Thoracic aorta (tissue), 2 donors: Measurements from ENCODE around the gene CCDC148. TPM values are rescaled to one million over a fixed set of nuclear protein-coding genes. Genes with fewer than 3 reads are reported as not detected.

ENCODE experiments used
- ATAC-seq: fragments of 150-250 bp; one replicate; pipeline ENCODE4 v1.8.0; 2017; ENCODE audit warnings: low read depth; ENCODE audit not compliant: insufficient number of reproducible peaks, low FRiP score
- DNase-seq: peaks from one replicate; pipeline ENCODE4 v3.0.0-alpha.2; 2020; ENCODE audit warnings: low spot score
- H3K27ac ChIP-seq, 2 donors: fragments of 200-600 bp; sonication (generic); 1 replicate in 1 of 2; 2 replicates in 1 of 2; pipeline ENCODE4 v1.5.1; 2016; ENCODE audit warnings: mild to moderate bottlenecking in 2 of 2, moderate library complexity in 2 of 2
- H3K27me3 ChIP-seq: fragments of 200-600 bp; sonication (generic); replicated peaks from 2 replicates; pipeline ENCODE4 v1.6.0; 2016; ENCODE audit warnings: mild to moderate bottlenecking; ENCODE audit not compliant: insufficient read depth
- H3K36me3 ChIP-seq: fragments of 200-600 bp; sonication (generic); one replicate; pipeline ENCODE4 v1.5.1; 2016
- H3K4me1 ChIP-seq, 2 donors: fragments of 200-600 bp; sonication (generic); 1 replicate in 1 of 2; 2 replicates in 1 of 2; pipeline versions ENCODE4 v1.5.1 to v1.6.0; 2016; ENCODE audit warnings: low read depth in 2 of 2, mild to moderate bottlenecking in 1 of 2; ENCODE audit not compliant: control insufficient read depth in 1 of 2
- H3K4me3 ChIP-seq: fragments of 200-600 bp; sonication (generic); 2 replicates; pipeline ENCODE4 v1.5.1; 2016; ENCODE audit warnings: mild to moderate bottlenecking
- H3K9me3 ChIP-seq: fragments of 200-600 bp; sonication (generic); 2 replicates; pipeline ENCODE4 v1.5.1; 2016
- total RNA-seq, 2 donors: library from RNA; depleted of rRNA; stranded (reverse); fragments of >200 nt; gene quantifications; one replicate each; pipeline versions ENCODE4 v1.1.0 to v1.2.3, GENCODE V29; 2016
- TF ChIP-seq, protein P1 (sequence below): fragments of 200-600 bp; sonication (generic); IDR thresholded peaks from one replicate; pipeline ENCODE4 v1.5.1; 2019; ENCODE audit warnings: antibody characterized with exemption

The CCDC148 gene
- total RNA-seq, 2 donors from 2014 or later, result 0.71 TPM; not detected in 1

DNA sequence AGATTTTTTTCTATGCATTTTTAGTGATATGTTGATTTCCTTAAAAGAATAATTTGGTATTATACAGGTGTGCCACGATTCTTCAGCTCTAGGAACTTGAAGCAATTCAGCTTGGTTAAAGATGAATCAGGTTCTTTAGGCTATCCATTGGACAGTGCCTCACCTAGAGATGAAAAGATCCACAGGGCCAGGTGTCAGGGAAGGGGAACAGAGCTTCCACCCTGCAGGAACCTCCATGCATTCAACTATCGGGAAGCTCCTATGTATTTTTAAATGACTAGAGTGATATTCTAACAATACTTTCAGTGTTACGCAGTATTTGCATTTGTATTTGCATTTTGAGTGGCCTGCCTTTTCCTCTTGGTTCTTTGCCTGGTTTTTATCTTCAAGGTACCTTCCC, 40.4 kb upstream of the CCDC148 start:
- TF ChIP-seq, protein P1, sequence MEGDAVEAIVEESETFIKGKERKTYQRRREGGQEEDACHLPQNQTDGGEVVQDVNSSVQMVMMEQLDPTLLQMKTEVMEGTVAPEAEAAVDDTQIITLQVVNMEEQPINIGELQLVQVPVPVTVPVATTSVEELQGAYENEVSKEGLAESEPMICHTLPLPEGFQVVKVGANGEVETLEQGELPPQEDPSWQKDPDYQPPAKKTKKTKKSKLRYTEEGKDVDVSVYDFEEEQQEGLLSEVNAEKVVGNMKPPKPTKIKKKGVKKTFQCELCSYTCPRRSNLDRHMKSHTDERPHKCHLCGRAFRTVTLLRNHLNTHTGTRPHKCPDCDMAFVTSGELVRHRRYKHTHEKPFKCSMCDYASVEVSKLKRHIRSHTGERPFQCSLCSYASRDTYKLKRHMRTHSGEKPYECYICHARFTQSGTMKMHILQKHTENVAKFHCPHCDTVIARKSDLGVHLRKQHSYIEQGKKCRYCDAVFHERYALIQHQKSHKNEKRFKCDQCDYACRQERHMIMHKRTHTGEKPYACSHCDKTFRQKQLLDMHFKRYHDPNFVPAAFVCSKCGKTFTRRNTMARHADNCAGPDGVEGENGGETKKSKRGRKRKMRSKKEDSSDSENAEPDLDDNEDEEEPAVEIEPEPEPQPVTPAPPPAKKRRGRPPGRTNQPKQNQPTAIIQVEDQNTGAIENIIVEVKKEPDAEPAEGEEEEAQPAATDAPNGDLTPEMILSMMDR, result no peak
- DNase-seq (no peak), ATAC-seq (no peak)
- Histone ChIP-seq H3K27me3 (no peaks in the 10 kb centered on the region), H3K4me3 (no peak overlapping the region), H3K9me3 (no peaks in the 10 kb centered on the region), H3K27ac (no peak overlapping the region), H3K4me1 (peaks cover 10 to 15% of the 10 kb centered on the region in 2 donors), H3K36me3 (no peaks in the 10 kb centered on the region)

DNA sequence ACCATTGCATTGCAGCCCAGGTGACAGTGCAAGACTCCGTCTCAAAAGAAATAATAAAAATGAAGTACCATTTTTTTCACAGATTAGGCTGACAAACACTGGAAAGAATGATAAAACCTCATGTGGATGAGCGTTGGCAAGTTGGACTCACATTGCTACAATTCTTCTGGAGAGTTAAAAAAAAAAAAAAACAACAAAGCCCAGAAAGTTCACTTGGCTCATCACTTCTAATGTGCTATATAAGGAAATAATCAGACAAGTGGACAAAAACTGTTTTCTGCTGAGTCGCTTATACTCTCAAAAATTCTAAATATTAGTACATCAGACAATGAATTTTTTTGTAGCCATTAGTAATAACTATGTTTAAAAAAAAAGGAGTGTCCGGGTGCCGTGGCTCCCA, 38.6 kb upstream of the CCDC148 start:
- no peak overlapping the region for H3K4me3 ChIP-seq
- DNase-seq (no peak), ATAC-seq (no peak)
- peaks cover under 1 to 10% of the 10 kb centered on the region in 2 donors for H3K4me1 ChIP-seq
- no peaks in the 10 kb centered on the region for H3K36me3 ChIP-seq
- TF ChIP-seq, protein P1, result no peak
- no peaks in the 10 kb centered on the region for H3K27me3 ChIP-seq
- no peaks in the 10 kb centered on the region for H3K9me3 ChIP-seq
- H3K27ac ChIP-seq, result no peak overlapping the region

DNA sequence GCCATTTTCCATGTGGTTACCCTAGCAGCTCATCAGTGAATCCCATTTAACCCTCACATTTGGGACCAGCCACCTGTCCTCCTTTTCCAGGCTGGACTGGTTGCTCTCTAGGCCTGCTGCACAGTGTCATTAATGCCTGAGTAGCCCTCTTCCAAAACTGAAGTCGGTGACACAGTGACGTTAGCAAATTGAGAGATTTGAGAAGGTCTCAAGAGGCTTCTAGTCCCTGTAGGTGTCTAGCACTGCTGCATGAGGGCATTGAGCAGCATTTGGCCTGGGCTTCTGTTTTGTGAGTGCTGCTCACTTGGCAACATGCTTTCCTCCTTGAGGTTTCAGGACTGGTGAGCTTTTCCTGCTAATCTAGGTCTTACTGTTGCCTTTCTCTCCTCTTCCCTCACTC, 36.9 kb upstream of the CCDC148 start:
- no peak overlapping the region for H3K27ac ChIP-seq
- ATAC-seq, result no peak
- no peaks in the 10 kb centered on the region for H3K36me3 ChIP-seq
- no peak for DNase-seq
- H3K9me3 ChIP-seq, result no peaks in the 10 kb centered on the region
- no peaks in the 10 kb centered on the region for H3K27me3 ChIP-seq
- TF ChIP-seq, protein P1, result no peak
- no peak overlapping the region for H3K4me3 ChIP-seq
- peaks cover 6 to 12% of the 10 kb centered on the region in 2 donors for H3K4me1 ChIP-seq

DNA sequence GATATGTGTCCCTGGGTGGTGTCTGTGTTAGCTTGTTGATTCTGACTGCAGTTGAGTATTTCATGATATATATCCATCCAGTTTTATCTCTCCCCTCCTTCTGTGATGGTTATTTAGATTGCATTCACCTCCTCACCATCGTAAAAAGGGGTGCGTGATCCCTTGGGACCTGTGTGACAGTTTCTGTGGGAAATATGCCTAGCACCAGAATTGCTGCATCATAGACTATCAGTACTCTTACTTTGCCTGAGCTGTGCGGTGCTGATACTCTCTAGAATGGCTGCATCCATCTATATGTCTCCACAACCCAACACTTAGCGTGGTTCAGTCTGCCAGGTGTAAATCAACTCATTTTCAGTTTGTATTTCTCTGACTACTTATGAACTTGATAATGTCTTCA, 34.5 kb upstream of the CCDC148 start:
- H3K9me3 ChIP-seq, result no peaks in the 10 kb centered on the region
- no peaks in the 10 kb centered on the region for H3K27me3 ChIP-seq
- TF ChIP-seq, protein P1, result no peak
- H3K4me3 ChIP-seq, result no peak overlapping the region
- peaks cover 22 to 23% of the 10 kb centered on the region in 2 donors for H3K4me1 ChIP-seq
- no peak overlapping the region for H3K27ac ChIP-seq
- H3K36me3 ChIP-seq, result no peaks in the 10 kb centered on the region
- ATAC-seq, result no peak
- DNase-seq, result no peak

DNA sequence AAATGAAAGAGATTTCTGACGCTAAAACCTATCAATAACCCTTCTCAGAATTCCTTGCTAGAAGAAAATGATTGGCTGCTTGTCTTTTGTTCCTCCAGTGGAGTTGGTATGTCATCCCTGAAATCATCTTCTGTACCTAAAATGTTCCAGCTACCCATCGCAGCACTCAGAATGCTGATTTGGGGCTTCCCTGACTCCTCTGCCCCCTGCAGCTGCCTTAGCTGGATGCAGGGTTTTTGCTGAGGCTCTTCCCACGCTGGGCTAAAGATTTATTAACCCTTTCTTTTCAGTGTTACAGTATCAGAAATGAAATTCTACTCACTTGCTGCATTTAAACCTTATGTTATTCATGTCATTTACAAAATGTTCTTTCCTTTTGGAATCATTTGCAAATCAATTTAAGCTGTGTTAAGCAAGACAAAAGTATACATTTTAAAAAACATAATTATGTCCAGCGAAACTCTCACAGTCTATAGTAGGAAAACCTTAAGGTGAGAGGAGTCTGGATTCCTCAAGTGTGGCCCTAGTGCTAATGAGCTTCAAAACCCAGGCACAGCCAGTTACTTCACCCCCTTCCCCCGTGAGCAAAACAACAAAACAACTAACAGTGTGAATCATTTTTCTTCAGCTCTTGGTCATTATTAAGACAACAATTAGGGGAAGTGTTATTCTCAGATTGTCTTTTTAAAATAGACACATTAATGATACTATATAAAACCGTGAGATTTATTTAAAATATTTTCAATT, 33.0 kb upstream of the CCDC148 start:
- TF ChIP-seq, protein P1, result no peak
- no peak for ATAC-seq
- H3K4me1 ChIP-seq, result peaks cover 20 to 23% of the 10 kb centered on the region in 2 donors
- H3K9me3 ChIP-seq, result no peaks in the 10 kb centered on the region
- H3K27me3 ChIP-seq, result no peaks in the 10 kb centered on the region
- H3K36me3 ChIP-seq, result no peaks in the 10 kb centered on the region
- DNase-seq, result no peak
- H3K27ac ChIP-seq, result no peak overlapping the region
- H3K4me3 ChIP-seq, result no peak overlapping the region
